K562 (cell line): ENCODE data around the gene DCAF8. TPM values are rescaled to one million over a fixed set of nuclear protein-coding genes. Genes with fewer than 3 reads are reported as not detected.
A peak's percentile ranks its signal among the peaks of the same experiment; 100 is the strongest.

Source experiments
- CBX2 ChIP-seq: fragments of 200-600 bp; sonication (generic); IDR thresholded peaks from one replicate; pipeline ENCODE4 v1.6.1; 2012; ENCODE audit warnings: mild to moderate bottlenecking, low read length, inconsistent platforms; ENCODE audit not compliant: insufficient read depth, poor library complexity, severe bottlenecking
- CEBPG ChIP-seq, 3 experiments: fragments of 200-800 bp in 1 of 3; sonication (Bioruptor generic) in 1 of 3; sonication (generic) in 1 of 3; formaldehyde crosslinking in 1 of 3; IDR thresholded peaks in 2 of 3; conservative IDR thresholded peaks in 1 of 3; 2 replicates each; pipeline versions ENCODE4 v1.6.1 to v1.8.0; 2016 to 2022; ENCODE audit warnings: missing compliant biosample characterization in 2 of 3, missing genetic modification characterization in 2 of 3, mild to moderate bottlenecking in 1 of 3, missing genetic modification reagents in 1 of 3
- CREM ChIP-seq: IDR thresholded peaks from 2 replicates; pipeline ENCODE4 v1.6.1; 2014; ENCODE audit warnings: antibody characterized with exemption, low read depth
- FOXM1 ChIP-seq, 2 experiments: fragments of 450-650 bp in 1 of 2; sonication (generic) in 1 of 2; formaldehyde crosslinking in 1 of 2; IDR thresholded peaks; 2 replicates each; pipeline versions ENCODE4 v1.6.1 to v1.9.0; 2017 to 2022; ENCODE audit warnings: low read depth in 2 of 2, mild to moderate bottlenecking in 2 of 2, missing genetic modification reagents in 1 of 2, moderate library complexity in 1 of 2
- GATA2 ChIP-seq: sonication (generic); formaldehyde crosslinking; IDR thresholded peaks from 2 replicates; pipeline ENCODE4 v1.4.0; 2020; ENCODE audit warnings: mild to moderate bottlenecking, missing genetic modification reagents
- HNRNPUL1 ChIP-seq: fragments of 200-400 bp; formaldehyde crosslinking; IDR thresholded peaks from 2 replicates; pipeline ENCODE4 v1.6.1; 2017; ENCODE audit warnings: low read length
- NBN ChIP-seq: fragments of 450-650 bp; IDR thresholded peaks from 2 replicates; pipeline ENCODE4 v1.6.1; 2016; ENCODE audit warnings: low read depth, mild to moderate bottlenecking
- NR2C1 ChIP-seq, 2 experiments: fragments of 450-650 bp; IDR thresholded peaks; 2 replicates each; pipeline ENCODE4 v1.6.1; 2017; ENCODE audit warnings: mild to moderate bottlenecking in 2 of 2, antibody characterized with exemption in 1 of 2, inconsistent platforms in 1 of 2, missing compliant biosample characterization in 1 of 2, missing genetic modification characterization in 1 of 2
- RHOXF2B ChIP-seq: fragments of 250-450 bp; sonication (Bioruptor Pico); conservative IDR thresholded peaks from 2 replicates; pipeline ENCODE4 v1.5.1; 2021
- SIRT6 ChIP-seq: IDR thresholded peaks from one replicate; pipeline ENCODE4 v1.6.1; 2012; ENCODE audit warnings: low read depth, mild to moderate bottlenecking, control low read depth, inconsistent platforms, low read length, moderate library complexity
- TAF1 ChIP-seq: IDR thresholded peaks from 2 replicates; pipeline ENCODE4 v1.6.1; 2011; ENCODE audit warnings: mild to moderate bottlenecking, low read length, moderate library complexity; ENCODE audit not compliant: insufficient read depth, control insufficient read depth, severe bottlenecking; ENCODE audit errors: extremely low read depth
- THRAP3 ChIP-seq: fragments of 450-650 bp; IDR thresholded peaks from 2 replicates; pipeline ENCODE4 v1.6.1; 2016; ENCODE audit warnings: mild to moderate bottlenecking, inconsistent platforms, borderline replicate concordance
- YY1 ChIP-seq, 3 experiments: IDR thresholded peaks; 2 replicates each; pipeline ENCODE4 v1.6.1; 2011; ENCODE audit warnings: low read length in 2 of 3, mild to moderate bottlenecking in 2 of 3, moderate library complexity in 2 of 3, borderline replicate concordance in 1 of 3, control low read depth in 1 of 3, low read depth in 1 of 3; ENCODE audit not compliant: insufficient read depth in 3 of 3, insufficient replicate concordance in 2 of 3, control insufficient read depth in 1 of 3, insufficient read length in 1 of 3; ENCODE audit errors: extremely low read depth in 1 of 3
- ZC3H11A ChIP-seq: IDR thresholded peaks from 2 replicates; pipeline ENCODE4 v1.6.1; 2012; ENCODE audit warnings: low read depth, low read length, improper control_type of control experiment
- ZNF23 ChIP-seq: fragments of 250-450 bp; sonication (Bioruptor Pico); IDR thresholded peaks from 2 replicates; pipeline ENCODE4 v1.4.0; 2020; ENCODE audit warnings: mild to moderate bottlenecking
- ZNF408 ChIP-seq: fragments of 250-450 bp; sonication (Bioruptor Pico); IDR thresholded peaks from 2 replicates; pipeline ENCODE4 v1.4.0; 2020; ENCODE audit warnings: low read depth, mild to moderate bottlenecking, moderate library complexity
- ZNF778 ChIP-seq: fragments of 450-650 bp; formaldehyde crosslinking; IDR thresholded peaks from 2 replicates; pipeline ENCODE4 v1.4.0; 2020; ENCODE audit warnings: mild to moderate bottlenecking, moderate library complexity
- polyA plus RNA-seq, 8 experiments: library from polyadenylated mRNA; depleted of rRNA in 4 of 8; stranded (reverse) in 5 of 8; unstranded in 3 of 8; fragments of >200 nt; fragmentation: Nextera tagmentation in 2 of 8; fragmentation: Illumina TruSeq in 1 of 8; extraction: Ambion mirVana in 2 of 8; extraction: Trizol in 1 of 8; gene quantifications; 2 replicates each; pipeline versions ENCODE4 v1.2.1 to v1.2.3, GENCODE V29; 2011 to 2014; ENCODE audit warnings: inconsistent platforms in 1 of 8, missing spikeins in 1 of 8
- total RNA-seq, 7 experiments: library from RNA; depleted of rRNA in 6 of 7; stranded (reverse); fragments of >200 nt in 6 of 7; fragmentation: Illumina TruSeq in 2 of 7; extraction: Trizol in 2 of 7; gene quantifications; 2 replicates each; pipeline versions ENCODE4 v1.2.1 to v1.2.3, GENCODE V29; 2011 to 2021; ENCODE audit warnings: low replicate concordance in 1 of 7
- TF ChIP-seq, protein P1 (sequence below): sonication (generic); formaldehyde crosslinking; IDR thresholded peaks from 2 replicates; pipeline ENCODE4 v1.8.1; 2023; ENCODE audit warnings: missing genetic modification reagents, mild to moderate bottlenecking, borderline replicate concordance
- TF ChIP-seq, protein P2 (sequence below): sonication (generic); formaldehyde crosslinking; IDR thresholded peaks from 2 replicates; pipeline ENCODE4 v1.8.0; 2023; ENCODE audit warnings: mild to moderate bottlenecking, missing genetic modification reagents

DCAF8 gene
- total and polyA plus RNA-seq, 9 of the 15 experiments (the other 6 are each of a cell fraction or from before 2014, with no cell fraction given) = 11.6 to 149 (median 81.3) TPM

DNA sequence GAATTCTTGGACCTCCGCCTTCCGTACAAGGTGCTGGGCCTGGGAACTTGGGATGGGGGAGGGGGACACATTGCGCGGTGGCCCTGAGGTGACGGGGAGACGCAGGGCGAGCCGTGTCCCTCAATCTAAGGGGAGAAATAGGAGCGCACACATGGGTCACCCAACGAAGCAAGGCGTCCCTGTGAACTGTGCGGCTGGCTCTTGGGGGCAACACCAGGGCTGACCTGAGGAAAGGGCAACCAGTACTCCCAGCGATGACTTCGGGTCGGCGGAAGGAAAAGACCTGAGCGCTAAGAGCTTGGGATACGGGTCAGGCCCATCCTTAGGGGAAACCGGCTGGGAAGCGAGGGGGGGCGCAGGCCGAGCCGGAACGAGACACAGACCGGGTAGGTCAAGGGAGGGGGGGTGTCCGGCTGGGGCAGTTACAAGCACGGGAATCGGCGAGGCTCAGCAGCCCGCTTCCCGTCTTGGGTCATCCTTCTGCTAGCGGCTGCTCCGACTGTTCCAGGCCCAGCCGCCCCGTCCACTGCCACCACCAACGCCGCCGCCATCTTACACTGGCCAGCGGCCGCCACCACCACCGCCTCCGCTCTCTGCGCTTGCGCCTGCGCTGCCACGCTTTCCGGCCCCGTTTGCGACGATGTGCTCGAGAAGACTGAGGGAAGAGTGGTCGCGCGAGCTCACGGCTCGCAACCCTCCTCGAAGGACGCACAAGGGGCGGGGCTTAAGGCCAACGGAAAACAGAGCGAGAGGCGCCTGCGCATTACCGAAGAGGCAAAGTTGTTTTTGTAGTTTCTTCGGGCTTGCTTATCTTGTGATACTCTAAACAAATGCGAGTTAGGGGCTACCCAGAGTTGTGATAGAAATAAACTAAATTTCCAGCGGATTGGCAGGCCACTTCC is at the start of gene DCAF8 (continued):
- TF ChIP-seq CBX2 (no peak), CREM (peak; percentile 85), THRAP3 (no peak), NR2C1 (IDR thresholded peaks at IDR 0.05) (no peak), NR2C1 (tag; IDR thresholded peaks at IDR 0.05) (no peak), YY1 (IDR thresholded peaks at IDR 0.05; ENCODE audit: borderline replicate concordance in 1 of 3, control insufficient read depth in 1 of 3, extremely low read depth in 1 of 3, insufficient read depth in 3 of 3, insufficient read length in 1 of 3, insufficient replicate concordance in 2 of 3, low read depth in 1 of 3, low read length in 2 of 3) (peak; percentile 92 to 99 (median 97)), HNRNPUL1 (no peak), RHOXF2B (no peak; the same call in 1 of the 2 replicates), CEBPG (CRISPR knock-in tag; IDR thresholded peaks at IDR 0.05) (no peak), CEBPG (tag; conservative IDR thresholded peaks at IDR 0.05 in 1 of 2, IDR thresholded peaks at IDR 0.05 in 1 of 2) (no peak), ZNF408 (CRISPR knock-in tag) (no peak), SIRT6 (no peak), ZNF23 (CRISPR knock-in tag) (no peak), GATA2 (no peak), NBN (no peak), FOXM1 (IDR thresholded peaks at IDR 0.05; ENCODE audit: low read depth) (peak; percentile 66; the same call in 1 of the 2 replicates), FOXM1 (CRISPR knock-in tag; IDR thresholded peaks at IDR 0.05; ENCODE audit: low read depth) (peak; percentile 80; the same call in 1 of the 2 replicates), ZC3H11A (no peak), ZNF778 (CRISPR knock-in tag) (no peak), TAF1 (peak; percentile 99)
- TF ChIP-seq, protein P1, sequence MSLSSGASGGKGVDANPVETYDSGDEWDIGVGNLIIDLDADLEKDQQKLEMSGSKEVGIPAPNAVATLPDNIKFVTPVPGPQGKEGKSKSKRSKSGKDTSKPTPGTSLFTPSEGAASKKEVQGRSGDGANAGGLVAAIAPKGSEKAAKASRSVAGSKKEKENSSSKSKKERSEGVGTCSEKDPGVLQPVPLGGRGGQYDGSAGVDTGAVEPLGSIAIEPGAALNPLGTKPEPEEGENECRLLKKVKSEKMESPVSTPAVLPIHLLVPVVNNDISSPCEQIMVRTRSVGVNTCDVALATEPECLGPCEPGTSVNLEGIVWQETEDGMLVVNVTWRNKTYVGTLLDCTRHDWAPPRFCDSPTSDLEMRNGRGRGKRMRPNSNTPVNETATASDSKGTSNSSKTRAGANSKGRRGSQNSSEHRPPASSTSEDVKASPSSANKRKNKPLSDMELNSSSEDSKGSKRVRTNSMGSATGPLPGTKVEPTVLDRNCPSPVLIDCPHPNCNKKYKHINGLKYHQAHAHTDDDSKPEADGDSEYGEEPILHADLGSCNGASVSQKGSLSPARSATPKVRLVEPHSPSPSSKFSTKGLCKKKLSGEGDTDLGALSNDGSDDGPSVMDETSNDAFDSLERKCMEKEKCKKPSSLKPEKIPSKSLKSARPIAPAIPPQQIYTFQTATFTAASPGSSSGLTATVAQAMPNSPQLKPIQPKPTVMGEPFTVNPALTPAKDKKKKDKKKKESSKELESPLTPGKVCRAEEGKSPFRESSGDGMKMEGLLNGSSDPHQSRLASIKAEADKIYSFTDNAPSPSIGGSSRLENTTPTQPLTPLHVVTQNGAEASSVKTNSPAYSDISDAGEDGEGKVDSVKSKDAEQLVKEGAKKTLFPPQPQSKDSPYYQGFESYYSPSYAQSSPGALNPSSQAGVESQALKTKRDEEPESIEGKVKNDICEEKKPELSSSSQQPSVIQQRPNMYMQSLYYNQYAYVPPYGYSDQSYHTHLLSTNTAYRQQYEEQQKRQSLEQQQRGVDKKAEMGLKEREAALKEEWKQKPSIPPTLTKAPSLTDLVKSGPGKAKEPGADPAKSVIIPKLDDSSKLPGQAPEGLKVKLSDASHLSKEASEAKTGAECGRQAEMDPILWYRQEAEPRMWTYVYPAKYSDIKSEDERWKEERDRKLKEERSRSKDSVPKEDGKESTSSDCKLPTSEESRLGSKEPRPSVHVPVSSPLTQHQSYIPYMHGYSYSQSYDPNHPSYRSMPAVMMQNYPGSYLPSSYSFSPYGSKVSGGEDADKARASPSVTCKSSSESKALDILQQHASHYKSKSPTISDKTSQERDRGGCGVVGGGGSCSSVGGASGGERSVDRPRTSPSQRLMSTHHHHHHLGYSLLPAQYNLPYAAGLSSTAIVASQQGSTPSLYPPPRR (CRISPR knock-in tag) = no peak; the same call in 1 of the 2 replicates
- TF ChIP-seq, protein P2, sequence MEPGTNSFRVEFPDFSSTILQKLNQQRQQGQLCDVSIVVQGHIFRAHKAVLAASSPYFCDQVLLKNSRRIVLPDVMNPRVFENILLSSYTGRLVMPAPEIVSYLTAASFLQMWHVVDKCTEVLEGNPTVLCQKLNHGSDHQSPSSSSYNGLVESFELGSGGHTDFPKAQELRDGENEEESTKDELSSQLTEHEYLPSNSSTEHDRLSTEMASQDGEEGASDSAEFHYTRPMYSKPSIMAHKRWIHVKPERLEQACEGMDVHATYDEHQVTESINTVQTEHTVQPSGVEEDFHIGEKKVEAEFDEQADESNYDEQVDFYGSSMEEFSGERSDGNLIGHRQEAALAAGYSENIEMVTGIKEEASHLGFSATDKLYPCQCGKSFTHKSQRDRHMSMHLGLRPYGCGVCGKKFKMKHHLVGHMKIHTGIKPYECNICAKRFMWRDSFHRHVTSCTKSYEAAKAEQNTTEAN = no peak; the same call in 1 of the 2 replicates
